Thyroid gland (tissue), 4 donors: ENCODE results near the gene B4GALT4.

Experiments
- CTCF ChIP-seq, 6 experiments: fragments of 200-600 bp in 3 of 6; fragments of 450-650 bp in 3 of 6; sonication (generic) in 3 of 6; IDR thresholded peaks; one replicate each; pipeline ENCODE4 v1.5.1; 2016 to 2019; ENCODE audit warnings: antibody characterized with exemption in 6 of 6, mild to moderate bottlenecking in 2 of 6, inconsistent platforms in 1 of 6, moderate library complexity in 1 of 6
- POLR2A ChIP-seq, 2 donors: fragments of 450-650 bp; IDR thresholded peaks; one replicate each; pipeline ENCODE4 v1.6.1; 2017; ENCODE audit warnings: antibody characterized with exemption in 2 of 2, mild to moderate bottlenecking in 2 of 2, moderate library complexity in 1 of 2

- TF ChIP-seq CTCF (IDR thresholded peaks at IDR 0.05) (no peak), POLR2A (IDR thresholded peaks at IDR 0.05) (no peak)
Measured at GRCh38 chr3:119288669-119289403, 48.2 kb upstream of the B4GALT4 start.
